GM04503 (cell line): ENCODE measurements around the gene CIB4.
"Not testable (repeated sequence)": the region's sequence is repeated elsewhere in the genome, so short reads cannot be mapped to it uniquely, and the experiment has no call there.

Experiments
- DNase-seq: peaks from one replicate; pipeline ENCODE4 v3.0.0-alpha.2; 2012; ENCODE audit warnings: low read depth

Gene CIB4

DNA sequence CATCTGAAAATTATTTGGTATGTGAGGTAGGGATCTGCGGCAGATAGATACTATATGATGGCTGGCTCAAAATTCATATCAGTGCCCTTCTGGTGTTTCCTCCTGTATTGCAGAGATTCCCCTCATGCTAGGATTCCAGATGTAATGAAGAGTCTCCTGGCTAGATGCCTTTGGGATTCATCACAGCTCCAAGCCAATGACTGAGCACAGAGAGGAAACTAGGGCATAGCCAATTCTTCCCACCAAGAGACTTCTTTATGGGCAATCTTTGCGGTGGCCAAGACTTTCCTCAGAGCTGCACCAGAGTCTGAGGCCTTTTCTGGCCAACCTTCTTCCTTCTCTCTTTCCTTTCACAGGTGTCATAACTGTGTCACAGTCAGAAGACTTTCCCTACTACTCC, 25.5 kb upstream of the CIB4 start:
- no peak for DNase-seq

DNA sequence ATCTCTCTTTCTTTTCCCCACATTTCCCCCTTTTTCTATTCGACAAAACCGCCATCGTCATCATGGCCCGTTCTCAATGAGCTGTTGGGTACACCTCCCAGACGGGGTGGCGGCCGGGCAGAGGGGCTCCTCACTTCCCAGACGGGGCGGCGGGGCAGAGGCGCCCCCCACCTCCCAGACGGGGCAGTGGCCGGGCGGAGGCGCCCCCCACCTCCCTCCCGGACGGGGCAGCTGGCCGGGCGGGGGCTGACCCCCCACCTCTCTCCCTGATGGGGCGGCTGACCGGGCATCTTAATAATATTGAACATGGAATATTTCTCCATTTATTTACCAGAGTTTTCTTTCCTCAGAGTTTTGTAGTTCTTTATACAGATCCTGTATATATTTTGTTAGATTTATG, 24.1 kb upstream of the CIB4 start:
- DNase-seq, result not testable (repeated sequence)

DNA sequence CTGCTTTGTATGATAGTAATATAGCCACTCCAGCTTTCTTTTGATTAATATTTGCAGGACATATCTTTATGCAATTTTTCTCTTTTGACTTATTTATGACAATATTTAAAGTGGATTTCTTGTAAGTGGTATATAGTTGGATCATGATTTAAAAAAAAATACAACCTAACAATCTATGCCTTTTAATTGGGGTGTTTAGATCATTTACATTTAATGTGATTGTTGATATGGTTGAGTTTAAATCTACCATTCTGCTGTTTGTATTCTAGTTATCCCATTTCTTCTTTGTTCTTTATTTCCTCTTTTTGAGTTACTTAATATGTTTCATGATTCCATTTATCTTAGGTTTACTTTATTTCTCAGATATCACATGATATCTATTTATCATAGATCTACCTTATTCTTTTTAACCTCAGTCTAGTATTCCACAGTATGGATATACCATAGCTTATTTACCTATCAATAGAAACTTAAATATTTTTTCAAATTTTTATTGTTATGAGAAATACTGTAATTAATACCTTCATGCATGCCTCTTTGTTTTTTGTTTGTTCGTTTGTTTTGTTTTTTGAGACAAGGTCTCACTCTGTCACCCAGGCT, 19.3 kb upstream of the CIB4 start:
- no peak for DNase-seq

DNA sequence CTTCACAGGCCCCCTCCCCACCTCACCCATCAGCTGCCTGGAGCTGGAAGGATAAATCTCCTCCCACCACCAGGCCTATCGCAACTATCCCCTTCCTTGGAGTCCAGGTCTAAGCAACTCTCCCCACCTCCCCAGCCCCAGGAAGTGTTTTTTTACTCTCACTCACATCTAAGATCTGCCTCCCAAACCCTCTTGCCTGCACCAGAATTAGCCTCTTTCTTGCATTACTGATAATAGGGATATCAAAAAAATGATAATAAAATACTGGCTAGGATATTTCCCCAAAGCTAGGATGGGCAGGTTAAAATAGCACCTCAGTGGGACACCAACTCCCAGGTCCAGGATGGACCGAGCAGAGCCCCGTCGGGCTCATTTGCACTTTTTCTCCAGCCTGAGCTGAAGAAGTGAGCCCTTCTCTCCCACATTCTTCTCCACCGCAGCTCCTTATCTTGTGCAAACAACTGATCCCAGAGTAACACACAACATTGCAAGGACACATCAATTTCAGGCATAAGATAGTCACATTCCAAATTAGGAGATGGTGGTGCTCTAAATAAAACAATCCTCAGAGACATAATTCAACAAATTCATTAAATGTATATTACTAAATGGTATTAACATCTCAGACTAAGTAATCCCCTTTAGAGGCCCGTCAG, 17.7 kb upstream of the CIB4 start:
- DNase-seq, result no peak

DNA sequence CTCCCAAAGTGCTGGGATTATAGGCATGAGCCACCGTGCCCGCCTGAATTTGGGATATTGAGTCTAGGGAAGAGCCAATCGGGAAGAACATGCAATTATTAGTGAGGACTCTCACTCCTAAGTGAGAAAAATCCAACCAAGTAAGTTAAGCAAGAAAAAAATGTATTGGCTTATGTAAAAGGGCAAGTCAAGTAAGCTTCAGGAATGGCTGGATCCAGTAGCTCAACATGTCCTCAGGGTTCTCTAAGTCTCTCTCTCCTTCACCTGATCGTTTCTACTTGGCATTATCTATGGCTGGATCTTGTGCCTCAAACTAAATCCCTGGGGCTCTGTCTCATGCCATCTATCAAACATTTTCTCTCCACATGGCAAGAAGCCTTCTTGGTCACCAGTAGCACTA, 16.1 kb upstream of the CIB4 start:
- no peak for DNase-seq

DNA sequence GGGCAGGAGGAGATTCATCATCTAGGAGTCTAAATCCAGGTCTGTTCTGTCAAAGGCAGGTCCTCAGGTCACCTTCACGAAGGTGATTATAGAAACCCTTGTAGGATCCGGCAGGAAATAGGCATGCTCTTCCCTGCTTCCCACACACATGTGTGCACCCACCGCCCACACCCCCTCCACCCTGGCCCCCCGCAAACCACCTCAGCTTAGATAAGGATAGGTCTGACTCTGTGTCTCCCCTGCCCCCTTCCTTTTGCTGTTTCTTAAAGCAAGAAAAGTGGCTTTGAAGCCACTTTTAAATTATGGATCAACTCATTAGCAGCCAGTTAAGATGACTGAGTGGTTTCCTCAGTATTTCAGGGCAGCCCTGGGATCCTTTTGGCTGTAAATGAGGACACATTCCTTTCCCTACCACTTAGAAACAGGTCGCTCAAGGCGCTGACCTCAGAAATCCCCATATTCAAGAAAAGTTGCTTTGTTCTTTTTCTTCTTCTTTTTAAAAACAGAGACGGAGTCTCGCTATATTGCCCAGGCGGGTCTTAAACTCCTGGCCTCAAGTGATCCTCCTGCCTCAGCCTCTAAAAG, 14.5 kb upstream of the CIB4 start:
- no peak for DNase-seq

DNA sequence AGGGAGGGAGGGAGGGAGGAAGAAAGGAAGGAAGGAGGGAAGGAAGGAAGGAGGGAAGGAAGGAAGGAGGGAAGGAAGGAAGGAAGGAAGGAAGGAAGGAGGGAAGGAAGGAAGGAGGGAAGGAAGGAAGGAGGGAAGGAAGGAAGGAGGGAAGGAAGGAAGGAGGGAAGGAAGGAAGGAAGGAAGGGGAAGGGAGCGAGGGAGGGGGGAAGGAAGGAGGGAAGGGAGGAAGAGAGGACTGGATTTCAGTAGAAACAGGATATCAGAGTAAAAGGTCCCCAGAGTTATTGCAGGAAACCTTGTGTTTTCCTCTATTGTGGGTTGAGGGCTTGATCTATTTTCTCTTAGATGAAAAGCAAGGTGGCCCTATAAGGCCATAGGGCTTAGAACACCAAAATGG, 14.0 kb upstream of the CIB4 start:
- DNase-seq, result not testable (repeated sequence)

DNA sequence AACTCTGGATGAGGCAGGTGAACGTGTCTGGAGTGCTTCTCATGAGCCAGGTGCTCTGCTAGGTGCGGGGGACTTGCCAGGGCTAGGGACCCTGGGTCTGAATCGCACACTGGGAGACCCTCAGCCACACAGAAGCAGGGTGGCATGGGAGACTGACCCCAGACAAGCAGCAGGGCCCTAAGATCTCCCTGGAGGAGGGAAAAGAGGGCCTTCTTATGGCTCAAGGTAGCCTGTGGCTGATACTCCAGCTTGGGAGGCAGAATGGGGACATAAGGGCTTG, 12.8 kb upstream of the CIB4 start:
- DNase-seq, result no peak

DNA sequence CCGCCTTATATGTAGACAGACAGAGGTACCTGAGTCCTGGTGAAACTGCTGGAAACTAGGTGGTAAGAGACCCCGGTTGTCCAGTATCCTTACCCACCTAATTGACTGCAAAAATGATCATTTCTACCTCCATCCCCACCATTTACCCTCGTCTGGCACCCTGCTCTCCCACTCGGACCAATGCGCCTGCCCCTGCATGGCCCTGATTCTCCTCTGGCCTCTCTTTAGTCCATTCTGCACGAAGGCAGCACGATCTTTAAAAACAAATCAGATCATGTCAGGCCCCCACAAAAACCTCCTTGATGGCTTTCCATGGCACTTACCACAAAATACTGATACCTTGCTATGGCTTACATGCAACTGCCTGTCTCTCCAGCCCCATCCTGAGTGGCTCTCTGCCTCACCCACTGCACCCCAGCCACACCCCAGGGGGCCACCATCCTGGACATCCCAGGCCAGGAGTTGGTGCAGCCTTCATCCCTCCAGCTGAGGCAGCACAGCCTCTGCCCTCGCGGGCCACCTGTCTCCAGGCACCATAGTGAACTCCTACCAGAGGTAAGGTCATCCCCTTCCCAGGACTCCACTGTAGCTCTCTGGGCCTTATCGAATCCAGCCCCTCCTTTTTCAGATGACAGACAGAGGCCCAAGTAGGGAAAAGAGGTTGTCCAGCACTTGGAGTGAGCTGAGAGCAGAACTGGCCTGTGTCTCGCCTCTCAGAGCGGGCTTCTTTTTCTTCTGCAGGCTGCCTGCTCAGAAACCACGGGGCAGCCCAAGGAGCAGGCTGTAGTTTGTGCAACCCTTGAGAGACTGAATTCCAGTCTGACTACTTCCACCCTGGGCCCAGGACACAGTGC, 12.3 kb upstream of the CIB4 start:
- DNase-seq, result no peak

DNA sequence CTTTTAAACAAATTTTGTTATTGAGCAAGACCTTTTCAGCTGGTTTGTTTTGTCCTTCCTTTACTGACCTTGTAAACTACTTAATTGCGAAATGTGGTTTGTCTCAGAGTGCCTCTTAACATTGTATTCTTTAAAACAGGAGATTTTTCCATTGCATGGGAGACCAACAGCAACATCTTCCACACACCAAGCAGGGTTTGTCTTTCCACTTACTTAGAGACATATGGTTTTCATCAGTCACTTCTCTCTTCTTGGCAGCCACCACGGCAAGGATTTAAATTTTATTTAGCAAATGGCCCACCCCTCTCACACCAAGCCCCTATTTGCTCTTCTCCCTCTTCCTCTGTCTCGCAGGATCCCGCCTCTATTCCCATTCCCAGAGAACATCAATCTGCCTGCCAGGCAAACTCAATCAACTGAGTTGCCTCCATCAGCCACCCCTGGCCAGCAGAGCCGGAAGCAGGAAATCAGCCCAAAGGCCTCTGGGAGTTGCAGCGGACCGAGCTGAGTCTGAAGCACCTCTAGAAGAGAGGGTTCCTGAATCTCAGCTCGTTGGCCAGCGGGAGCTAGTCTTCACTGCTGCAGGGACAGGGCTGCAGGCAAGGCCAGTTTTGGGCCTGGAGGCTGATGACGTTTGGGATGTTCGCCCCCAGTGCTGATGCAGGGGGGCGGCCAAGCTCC, 11.3 kb upstream of the CIB4 start:
- peak; percentile 47 for DNase-seq

DNA sequence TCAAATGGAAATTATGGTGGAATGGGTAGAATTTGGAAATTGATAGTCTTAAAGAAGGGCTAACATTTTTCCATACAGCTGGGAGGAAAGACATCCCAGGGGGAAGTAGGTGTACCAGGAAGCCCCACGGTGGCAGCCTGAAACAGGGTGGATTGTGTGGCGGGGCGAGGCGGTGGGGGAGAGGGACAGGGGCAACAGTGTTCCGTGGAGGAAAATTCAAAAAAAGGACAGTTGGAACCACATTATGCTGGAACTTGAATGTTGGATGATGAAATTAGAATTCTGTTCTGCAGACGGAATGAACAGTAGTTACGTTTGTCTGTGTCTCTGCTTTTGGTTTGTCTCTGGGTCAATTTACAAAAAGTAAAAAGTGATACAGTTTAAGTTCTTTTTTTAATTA, 10.6 kb upstream of the CIB4 start:
- no peak for DNase-seq

DNA sequence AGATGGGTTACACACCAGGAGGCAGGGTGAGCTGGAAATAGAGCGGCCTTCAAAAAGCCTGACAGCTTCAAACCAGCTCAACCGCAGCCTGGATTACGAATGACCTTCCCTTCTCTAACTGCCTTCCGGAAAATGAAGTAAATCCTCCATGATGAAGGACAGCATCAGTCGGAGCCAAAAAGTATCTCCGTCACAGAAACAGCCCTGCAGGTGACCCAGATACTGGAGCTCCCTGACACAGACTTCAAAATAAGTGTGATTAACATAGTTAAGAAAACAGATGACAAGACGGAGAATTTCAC, 10.3 kb upstream of the CIB4 start:
- DNase-seq, result no peak

DNA sequence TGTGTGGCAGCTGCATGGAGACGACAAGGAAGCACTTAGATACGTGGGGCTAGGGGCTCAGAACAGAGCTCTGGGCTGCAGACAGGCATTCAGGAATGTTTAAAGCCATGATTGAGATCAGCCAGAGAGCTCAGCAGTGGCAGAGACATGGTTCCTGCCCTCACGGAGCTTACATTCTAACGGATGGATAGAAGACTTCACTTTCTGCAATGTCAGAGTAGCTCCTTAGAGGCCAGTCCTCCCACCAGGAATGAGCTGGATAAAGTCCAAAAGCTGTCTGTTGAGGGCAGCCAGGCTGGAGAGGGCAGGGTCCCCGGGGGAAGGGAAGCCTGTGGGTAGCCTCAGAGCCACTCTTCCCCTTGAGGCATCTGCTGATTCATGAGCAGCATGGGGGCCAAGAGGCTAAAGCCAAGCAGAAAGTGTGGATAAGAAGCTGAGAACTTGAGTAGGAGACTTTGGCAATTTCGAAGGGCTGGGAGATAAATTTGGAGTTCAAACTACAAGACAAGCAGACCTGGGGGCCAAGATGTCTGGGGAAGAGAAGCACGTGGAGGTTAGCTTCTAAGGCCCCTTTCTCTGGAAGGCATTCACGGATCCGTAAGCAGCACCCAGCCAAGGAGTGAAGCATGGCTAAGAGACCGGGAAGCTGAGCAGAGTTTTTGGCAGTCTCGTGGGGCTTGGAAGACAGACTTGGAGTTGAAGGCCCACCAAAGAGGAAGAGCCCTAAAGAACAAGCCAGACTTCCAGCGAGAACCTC, 9.7 kb upstream of the CIB4 start:
- DNase-seq, result no peak

DNA sequence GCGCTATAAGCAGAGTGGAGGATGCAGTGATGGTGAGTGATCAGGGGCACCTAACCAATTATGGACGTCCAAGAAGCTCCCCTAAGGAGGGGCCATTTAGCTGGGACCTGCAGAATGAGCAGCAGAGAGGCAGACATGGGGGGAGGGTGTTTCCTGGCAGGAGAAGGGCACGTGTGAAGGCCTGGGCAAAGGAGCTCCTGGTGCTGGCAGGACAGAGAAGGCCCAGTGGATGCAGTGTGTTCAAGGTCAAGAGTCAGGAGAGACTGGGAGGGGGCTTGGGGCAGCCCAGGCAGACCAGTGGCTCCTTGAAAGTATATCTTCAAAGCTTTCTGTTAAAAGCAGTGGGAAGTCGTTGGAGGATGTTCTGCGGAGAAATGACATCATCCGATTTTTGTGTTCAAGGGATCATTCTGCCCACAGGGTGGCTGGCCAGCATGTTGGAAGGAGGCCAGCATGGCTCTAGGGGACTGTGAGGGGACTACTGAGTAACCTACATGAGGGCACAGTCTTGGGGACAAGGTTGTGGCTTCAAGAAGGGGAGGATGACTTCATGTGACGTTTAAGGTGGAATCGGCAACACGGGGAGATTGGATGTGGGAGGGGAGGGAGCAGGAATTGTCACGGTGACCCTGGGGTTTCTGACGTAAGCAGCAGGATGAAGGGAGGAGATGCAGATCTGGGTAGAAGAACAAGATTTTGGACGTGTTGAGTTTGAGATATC, 9.0 kb upstream of the CIB4 start:
- DNase-seq, result no peak

DNA sequence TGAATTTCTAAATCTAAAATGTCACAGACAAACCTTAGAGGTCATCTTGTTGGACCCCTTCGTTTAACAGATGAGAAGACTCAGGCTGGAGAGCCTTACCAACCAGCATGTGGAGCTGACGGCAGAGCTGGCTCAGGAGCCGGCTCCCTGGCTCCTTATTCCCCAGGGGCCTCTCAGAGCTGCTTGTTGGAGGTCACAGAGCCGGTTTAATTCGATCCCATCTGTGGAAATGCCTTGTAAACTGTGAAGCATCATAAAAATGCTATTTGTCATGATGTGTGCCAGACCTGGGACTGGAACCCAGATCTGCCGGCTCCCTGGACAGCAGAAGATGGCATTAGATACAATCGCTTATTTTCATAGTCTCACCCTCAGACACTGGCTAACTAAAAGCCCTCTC, 8.2 kb upstream of the CIB4 start:
- DNase-seq, result no peak

DNA sequence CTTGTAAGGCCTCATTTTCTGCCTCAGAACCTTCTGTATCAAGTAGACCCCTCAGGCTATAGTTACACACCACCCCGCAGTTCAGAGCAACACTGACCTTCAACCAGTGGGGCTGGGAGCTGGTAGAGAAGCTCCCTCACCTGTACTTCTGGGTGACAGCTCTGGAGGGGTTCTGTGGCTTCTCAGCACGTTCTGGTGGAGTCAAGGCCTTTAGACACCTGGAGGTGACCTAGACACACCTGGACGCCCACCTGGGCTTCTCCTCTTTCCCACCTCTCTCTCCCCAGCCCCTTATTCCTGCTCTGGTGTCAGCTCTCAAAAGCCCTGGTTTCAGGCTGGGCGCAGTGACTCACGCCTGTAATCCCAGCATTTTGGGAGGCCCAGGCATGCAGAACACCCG, 7.3 kb upstream of the CIB4 start:
- no peak for DNase-seq

DNA sequence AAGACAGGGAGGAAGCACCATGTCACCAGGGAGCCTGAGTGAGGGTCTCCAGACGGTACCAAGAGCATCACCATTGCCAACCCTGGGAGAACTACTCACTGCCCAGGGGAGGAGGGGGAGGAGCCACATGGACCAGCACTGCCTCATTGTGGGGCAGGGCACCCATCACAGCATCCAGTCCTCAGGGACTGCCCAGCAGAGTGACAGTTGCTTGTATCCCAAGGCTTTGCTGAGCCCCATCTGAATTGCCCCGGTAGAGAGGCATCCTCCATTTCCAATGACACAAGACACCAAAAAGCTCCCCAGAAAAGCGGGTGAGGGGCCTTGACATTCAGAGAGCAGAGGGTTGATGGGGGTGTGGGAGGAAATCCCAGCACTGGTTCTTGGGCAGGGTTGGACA, 6.8 kb upstream of the CIB4 start:
- DNase-seq, result no peak

DNA sequence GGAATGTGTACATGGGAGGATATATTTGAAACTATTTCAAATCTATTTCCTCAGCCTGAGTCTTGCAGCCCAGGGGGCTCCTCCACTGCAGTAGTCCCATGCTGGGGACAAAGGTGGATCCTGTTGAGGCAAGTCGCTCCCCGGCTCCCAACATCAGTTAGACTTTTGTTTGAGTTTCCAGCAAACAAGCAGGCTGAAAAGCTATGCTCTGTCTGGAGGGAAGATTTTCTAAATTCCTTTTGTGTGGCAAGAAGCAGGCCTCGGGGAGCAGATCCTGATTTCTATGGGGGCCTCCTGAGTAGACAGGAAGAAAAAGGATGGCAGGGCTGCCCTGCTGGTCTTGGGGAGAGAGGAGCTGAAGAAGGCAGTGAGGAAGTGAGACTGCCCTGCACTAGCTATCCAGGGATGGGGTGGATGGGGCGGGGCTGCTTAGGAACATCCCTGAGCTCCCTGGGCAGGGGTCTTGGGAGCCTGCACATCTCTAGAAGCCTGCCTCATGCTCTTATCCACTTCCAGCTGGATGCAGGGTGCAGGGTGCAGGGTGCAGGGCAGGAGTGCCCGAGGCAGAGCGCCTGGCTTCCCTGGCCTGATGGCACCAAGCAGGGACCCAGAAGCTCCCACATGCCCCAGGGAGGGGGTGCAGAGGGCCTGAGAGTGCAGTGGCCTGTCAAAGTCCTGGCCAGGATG, 6.0 kb upstream of the CIB4 start:
- DNase-seq, result no peak

DNA sequence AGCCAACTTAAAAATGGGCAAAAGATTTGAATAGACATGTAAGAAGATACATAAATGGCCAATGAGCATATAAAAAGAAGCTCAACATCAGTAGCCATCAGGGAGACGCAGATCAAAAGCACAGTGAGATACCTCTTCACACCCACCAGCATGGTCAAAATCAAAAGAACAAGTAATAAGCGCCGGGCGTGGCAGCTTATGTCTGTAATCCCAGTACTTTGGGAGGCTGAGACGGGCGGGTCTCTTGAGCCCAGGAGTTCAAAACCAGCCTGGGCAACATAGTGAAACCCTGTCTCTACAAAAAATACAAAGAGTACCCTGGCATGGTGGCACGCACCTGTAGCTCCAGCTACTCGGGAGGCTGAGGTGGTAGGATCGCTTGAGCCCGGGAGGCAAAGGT, 4.6 kb upstream of the CIB4 start:
- DNase-seq, result no peak

DNA sequence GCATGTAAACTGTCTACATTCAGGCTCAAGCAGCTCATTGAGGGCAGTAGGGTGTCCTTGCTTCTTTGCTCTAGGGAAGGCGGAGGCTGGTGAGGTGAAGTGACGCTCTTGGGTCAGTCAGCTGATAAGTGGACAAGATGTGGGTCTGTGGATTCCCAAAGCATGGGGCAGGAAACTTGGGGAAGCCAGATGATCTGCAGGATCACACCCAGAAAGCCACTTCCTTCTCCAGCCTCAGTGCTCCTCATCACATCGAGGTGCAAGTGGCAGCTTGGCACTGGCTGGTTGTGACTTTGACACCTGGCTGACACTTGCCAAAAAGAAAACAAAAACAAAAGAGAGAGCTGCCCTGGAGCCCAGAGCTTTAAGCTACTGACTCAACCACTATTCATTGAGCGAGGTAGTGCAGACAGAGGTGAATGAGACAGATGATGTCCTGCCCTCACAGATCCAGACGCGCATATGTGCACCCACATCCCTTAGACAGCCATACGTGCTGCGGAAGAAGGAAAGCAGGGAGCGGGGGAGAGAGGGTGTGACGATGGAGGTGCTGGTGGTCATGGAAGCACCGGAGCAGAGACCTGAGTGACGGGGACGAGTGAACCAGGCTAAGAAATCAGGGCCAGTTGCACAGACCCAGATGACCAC, 3.1 kb upstream of the CIB4 start:
- DNase-seq, result no peak
